GM23338 (cell line): ENCODE results near the gene TTC6. TPM values are rescaled to one million over a fixed set of nuclear protein-coding genes. Genes with fewer than 3 reads are reported as not detected.

Experiments
- ATAC-seq: fragments of 200-7000 bp; cut with Tn5 transposase; 3 replicates; pipeline ENCODE4 v1.9.1; 2020
- DNase-seq: peaks from one replicate; pipeline ENCODE4 v3.0.0-alpha.2; 2015; ENCODE audit warnings: low spot score
- H2AFZ ChIP-seq: fragments of 200-600 bp; sonication (generic); 2 replicates; pipeline ENCODE4 v1.8.0; 2016; ENCODE audit warnings: antibody characterized with exemption, mild to moderate bottlenecking, moderate library complexity
- H3F3A ChIP-seq: fragments of 200-600 bp; sonication (generic); replicated peaks from 2 replicates; pipeline ENCODE4 v1.8.0; 2017; ENCODE audit warnings: antibody characterized with exemption, mixed run types, low read depth
- H3K27ac ChIP-seq: fragments of 200-600 bp; sonication (generic); 2 replicates; pipeline ENCODE4 v1.6.1; 2016; ENCODE audit warnings: low read depth
- H3K27me3 ChIP-seq: fragments of 200-600 bp; sonication (generic); 2 replicates; pipeline ENCODE4 v1.8.0; 2016; ENCODE audit warnings: mild to moderate bottlenecking, mixed run types, moderate library complexity; ENCODE audit not compliant: insufficient read depth
- H3K36me3 ChIP-seq: fragments of 200-600 bp; sonication (generic); 2 replicates; pipeline ENCODE4 v1.8.0; 2016; ENCODE audit warnings: mild to moderate bottlenecking; ENCODE audit not compliant: insufficient read depth
- H3K4me1 ChIP-seq: fragments of 200-600 bp; sonication (generic); 2 replicates; pipeline ENCODE4 v1.8.0; 2016; ENCODE audit warnings: mild to moderate bottlenecking, moderate library complexity; ENCODE audit not compliant: insufficient read depth
- H3K4me2 ChIP-seq: fragments of 200-600 bp; sonication (generic); 2 replicates; pipeline ENCODE4 v1.7.1; 2017; ENCODE audit warnings: mixed run types
- H3K4me3 ChIP-seq: fragments of 200-600 bp; sonication (generic); 2 replicates; pipeline ENCODE4 v1.6.1; 2016; ENCODE audit warnings: mixed run types
- H3K79me2 ChIP-seq: fragments of 200-600 bp; sonication (generic); replicated peaks from 2 replicates; pipeline ENCODE4 v1.8.0; 2017; ENCODE audit warnings: mild to moderate bottlenecking; ENCODE audit not compliant: insufficient read depth
- H3K9me2 ChIP-seq: fragments of 200-600 bp; sonication (generic); 2 replicates; pipeline ENCODE4 v1.8.0; 2017; ENCODE audit not compliant: insufficient read depth
- H4K20me1 ChIP-seq: fragments of 200-600 bp; sonication (generic); replicated peaks from 2 replicates; pipeline ENCODE4 v1.8.0; 2017; ENCODE audit warnings: mild to moderate bottlenecking; ENCODE audit not compliant: insufficient read depth
- H3K27ac Mint-ChIP-seq: 2 replicates; pipeline ENCODE4 v1.8.0; 2020; ENCODE audit warnings: inconsistent platforms, mild to moderate bottlenecking, moderate library complexity, mixed read lengths
- H3K27me3 Mint-ChIP-seq: 3 replicates; pipeline ENCODE4 v1.8.0; 2022; ENCODE audit warnings: low read depth, mild to moderate bottlenecking, moderate library complexity, mixed read lengths, inconsistent platforms; ENCODE audit not compliant: insufficient read depth, poor library complexity
- H3K36me3 Mint-ChIP-seq: 3 replicates; pipeline ENCODE4 v1.8.0; 2021; ENCODE audit warnings: low read depth, mild to moderate bottlenecking, inconsistent platforms, moderate library complexity, mixed read lengths
- H3K4me1 Mint-ChIP-seq: 3 replicates; pipeline ENCODE4 v1.8.0; 2020; ENCODE audit warnings: mild to moderate bottlenecking, inconsistent platforms, mixed read lengths
- H3K4me3 Mint-ChIP-seq: 3 replicates; pipeline ENCODE4 v1.8.0; 2021; ENCODE audit warnings: moderate library complexity, mild to moderate bottlenecking, inconsistent platforms, mixed read lengths
- H3K9me3 Mint-ChIP-seq: 3 replicates; pipeline ENCODE4 v1.8.0; 2020; ENCODE audit warnings: moderate library complexity, mild to moderate bottlenecking, inconsistent platforms, mixed read lengths
- CREB1 ChIP-seq: fragments of 250-450 bp; sonication (Bioruptor Pico); IDR thresholded peaks from 2 replicates; pipeline ENCODE4 v1.5.0; 2020; ENCODE audit warnings: low read depth, mild to moderate bottlenecking, moderate library complexity
- ETS1 ChIP-seq: IDR thresholded peaks from 2 replicates; pipeline ENCODE4 v1.6.1; 2016; ENCODE audit warnings: antibody characterized with exemption
- EZH2 ChIP-seq: fragments of 200-600 bp; sonication (generic); IDR thresholded peaks from one replicate; pipeline ENCODE4 v1.8.0; 2017; ENCODE audit warnings: antibody characterized with exemption, mild to moderate bottlenecking, low read depth; ENCODE audit not compliant: unreplicated experiment
- EZH2phosphoT487 ChIP-seq: fragments of 200-600 bp; sonication (generic); IDR thresholded peaks from one replicate; pipeline ENCODE4 v1.8.1; 2018; ENCODE audit warnings: antibody characterized with exemption; ENCODE audit not compliant: unreplicated experiment
- JUNB ChIP-seq: IDR thresholded peaks from one replicate; pipeline ENCODE4 v1.6.1; 2016; ENCODE audit warnings: antibody characterized with exemption; ENCODE audit not compliant: unreplicated experiment
- NANOG ChIP-seq: IDR thresholded peaks from 2 replicates; pipeline ENCODE4 v1.6.1; 2016; ENCODE audit warnings: antibody characterized with exemption, borderline replicate concordance
- POLR2AphosphoS5 ChIP-seq: IDR thresholded peaks from 2 replicates; pipeline ENCODE4 v1.6.1; 2016; ENCODE audit warnings: antibody characterized with exemption, low read depth
- STAT1 ChIP-seq: IDR thresholded peaks from one replicate; pipeline ENCODE4 v1.6.1; 2016; ENCODE audit warnings: antibody characterized with exemption; ENCODE audit not compliant: unreplicated experiment
- ZNF114 ChIP-seq: fragments of 250-450 bp; sonication (Bioruptor Pico); IDR thresholded peaks from 2 replicates; pipeline ENCODE4 v1.5.0; 2020; ENCODE audit warnings: mild to moderate bottlenecking, moderate library complexity
- ZNF331 ChIP-seq: fragments of 250-450 bp; sonication (Bioruptor Pico); IDR thresholded peaks from 2 replicates; pipeline ENCODE4 v1.5.0; 2020; ENCODE audit warnings: low read depth, mild to moderate bottlenecking, moderate library complexity
- ZNF462 ChIP-seq: fragments of 250-450 bp; sonication (Bioruptor Pico); IDR thresholded peaks from 2 replicates; pipeline ENCODE4 v1.5.0; 2020; ENCODE audit warnings: mild to moderate bottlenecking, moderate library complexity
- polyA plus RNA-seq: library from polyadenylated mRNA; unstranded; fragments of >200 nt; fragmentation: Nextera tagmentation; extraction: Ambion mirVana; gene quantifications from 2 replicates; pipeline ENCODE4 v1.2.1, GENCODE V29; 2016
- total RNA-seq: library from RNA; depleted of rRNA; stranded (reverse); fragments of >200 nt; shearing (Covaris generic); gene quantifications from 2 replicates; pipeline ENCODE4 v1.2.3, GENCODE V29; 2014
- TF ChIP-seq, protein P1 (sequence below), 2 experiments: fragments of 200-600 bp in 1 of 2; sonication (generic) in 1 of 2; conservative IDR thresholded peaks; 2 replicates each; pipeline versions ENCODE4 v1.5.1 to v1.6.1; 2016 to 2017; ENCODE audit warnings: antibody characterized with exemption in 2 of 2, low read depth in 2 of 2, mild to moderate bottlenecking in 2 of 2, moderate library complexity in 1 of 2
- TF ChIP-seq, protein P2 (sequence below): IDR thresholded peaks from one replicate; pipeline ENCODE4 v1.6.1; 2018; ENCODE audit warnings: antibody characterized with exemption; ENCODE audit not compliant: unreplicated experiment

The TTC6 gene
- total and polyA plus RNA-seq, 2 experiments from 2014 or later: 0.31 TPM; not detected in 1

GRCh38 chr14:37546621-37547447, 48.6 kb upstream of the TTC6 start:
- no peaks in the 10 kb centered on the region for H3K27me3 ChIP-seq
- H3K27ac Mint-ChIP-seq: no peak overlapping the region
- H3K4me2 ChIP-seq: no peak overlapping the region
- no peaks in the 10 kb centered on the region for H3K36me3 ChIP-seq
- no peaks in the 10 kb centered on the region for H3K4me1 Mint-ChIP-seq
- no peak overlapping the region for H3K27ac ChIP-seq
- DNase-seq: no peak
- no peak overlapping the region for H2AFZ ChIP-seq
- H3K4me3 Mint-ChIP-seq: no peak overlapping the region
- H3K9me2 ChIP-seq: no peaks in the 10 kb centered on the region
- no peaks in the 10 kb centered on the region for H3K79me2 ChIP-seq
- ATAC-seq: no peak
- no peak overlapping the region for H3K4me3 ChIP-seq
- H3K9me3 Mint-ChIP-seq: no peaks in the 10 kb centered on the region
- no peaks in the 10 kb centered on the region for H3K4me1 ChIP-seq
- no peaks in the 10 kb centered on the region for H3K27me3 Mint-ChIP-seq
- no peaks in the 10 kb centered on the region for H3F3A ChIP-seq
- no peaks in the 10 kb centered on the region for H3K36me3 Mint-ChIP-seq
- H4K20me1 ChIP-seq: no peaks in the 10 kb centered on the region
- TF ChIP-seq EZH2 (no peak), STAT1 (no peak), ZNF114 (CRISPR knock-in tag) (no peak), NANOG (no peak), ZNF462 (no peak), EZH2phosphoT487 (no peak), JUNB (no peak), ETS1 (no peak), POLR2AphosphoS5 (no peak), CREB1 (CRISPR knock-in tag) (no peak), ZNF331 (CRISPR knock-in tag) (no peak)
- TF ChIP-seq, protein P1, sequence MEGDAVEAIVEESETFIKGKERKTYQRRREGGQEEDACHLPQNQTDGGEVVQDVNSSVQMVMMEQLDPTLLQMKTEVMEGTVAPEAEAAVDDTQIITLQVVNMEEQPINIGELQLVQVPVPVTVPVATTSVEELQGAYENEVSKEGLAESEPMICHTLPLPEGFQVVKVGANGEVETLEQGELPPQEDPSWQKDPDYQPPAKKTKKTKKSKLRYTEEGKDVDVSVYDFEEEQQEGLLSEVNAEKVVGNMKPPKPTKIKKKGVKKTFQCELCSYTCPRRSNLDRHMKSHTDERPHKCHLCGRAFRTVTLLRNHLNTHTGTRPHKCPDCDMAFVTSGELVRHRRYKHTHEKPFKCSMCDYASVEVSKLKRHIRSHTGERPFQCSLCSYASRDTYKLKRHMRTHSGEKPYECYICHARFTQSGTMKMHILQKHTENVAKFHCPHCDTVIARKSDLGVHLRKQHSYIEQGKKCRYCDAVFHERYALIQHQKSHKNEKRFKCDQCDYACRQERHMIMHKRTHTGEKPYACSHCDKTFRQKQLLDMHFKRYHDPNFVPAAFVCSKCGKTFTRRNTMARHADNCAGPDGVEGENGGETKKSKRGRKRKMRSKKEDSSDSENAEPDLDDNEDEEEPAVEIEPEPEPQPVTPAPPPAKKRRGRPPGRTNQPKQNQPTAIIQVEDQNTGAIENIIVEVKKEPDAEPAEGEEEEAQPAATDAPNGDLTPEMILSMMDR (conservative IDR thresholded peaks at IDR 0.05; ENCODE audit: low read depth in 2 of 2): no peak
- TF ChIP-seq, protein P2, sequence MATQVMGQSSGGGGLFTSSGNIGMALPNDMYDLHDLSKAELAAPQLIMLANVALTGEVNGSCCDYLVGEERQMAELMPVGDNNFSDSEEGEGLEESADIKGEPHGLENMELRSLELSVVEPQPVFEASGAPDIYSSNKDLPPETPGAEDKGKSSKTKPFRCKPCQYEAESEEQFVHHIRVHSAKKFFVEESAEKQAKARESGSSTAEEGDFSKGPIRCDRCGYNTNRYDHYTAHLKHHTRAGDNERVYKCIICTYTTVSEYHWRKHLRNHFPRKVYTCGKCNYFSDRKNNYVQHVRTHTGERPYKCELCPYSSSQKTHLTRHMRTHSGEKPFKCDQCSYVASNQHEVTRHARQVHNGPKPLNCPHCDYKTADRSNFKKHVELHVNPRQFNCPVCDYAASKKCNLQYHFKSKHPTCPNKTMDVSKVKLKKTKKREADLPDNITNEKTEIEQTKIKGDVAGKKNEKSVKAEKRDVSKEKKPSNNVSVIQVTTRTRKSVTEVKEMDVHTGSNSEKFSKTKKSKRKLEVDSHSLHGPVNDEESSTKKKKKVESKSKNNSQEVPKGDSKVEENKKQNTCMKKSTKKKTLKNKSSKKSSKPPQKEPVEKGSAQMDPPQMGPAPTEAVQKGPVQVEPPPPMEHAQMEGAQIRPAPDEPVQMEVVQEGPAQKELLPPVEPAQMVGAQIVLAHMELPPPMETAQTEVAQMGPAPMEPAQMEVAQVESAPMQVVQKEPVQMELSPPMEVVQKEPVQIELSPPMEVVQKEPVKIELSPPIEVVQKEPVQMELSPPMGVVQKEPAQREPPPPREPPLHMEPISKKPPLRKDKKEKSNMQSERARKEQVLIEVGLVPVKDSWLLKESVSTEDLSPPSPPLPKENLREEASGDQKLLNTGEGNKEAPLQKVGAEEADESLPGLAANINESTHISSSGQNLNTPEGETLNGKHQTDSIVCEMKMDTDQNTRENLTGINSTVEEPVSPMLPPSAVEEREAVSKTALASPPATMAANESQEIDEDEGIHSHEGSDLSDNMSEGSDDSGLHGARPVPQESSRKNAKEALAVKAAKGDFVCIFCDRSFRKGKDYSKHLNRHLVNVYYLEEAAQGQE: no peak
